Mucosa of rectum (tissue), 2 donors: Measurements from ENCODE around the gene MCTP1.

ENCODE experiments used
- H3K27ac ChIP-seq, 2 donors: one replicate each; pipeline ENCODE4 v1.7.0; 2013; ENCODE audit warnings: inconsistent platforms in 2 of 2, low read depth in 2 of 2, low read length in 2 of 2
- H3K27me3 ChIP-seq, 2 donors: one replicate each; pipeline ENCODE4 v1.7.0; 2013; ENCODE audit warnings: low read length in 2 of 2; ENCODE audit not compliant: control insufficient read depth in 2 of 2, insufficient read depth in 2 of 2
- H3K36me3 ChIP-seq, 2 donors: one replicate each; pipeline ENCODE4 v1.7.0; 2013; ENCODE audit warnings: low read length in 2 of 2; ENCODE audit not compliant: control insufficient read depth in 2 of 2, insufficient read depth in 2 of 2
- H3K4me1 ChIP-seq, 2 donors: one replicate each; pipeline ENCODE4 v1.7.0; 2013; ENCODE audit warnings: low read length in 2 of 2, mild to moderate bottlenecking in 1 of 2; ENCODE audit not compliant: control insufficient read depth in 2 of 2, insufficient read depth in 2 of 2
- H3K4me3 ChIP-seq, 2 donors: one replicate each; pipeline ENCODE4 v1.7.0; 2013; ENCODE audit warnings: low read length in 2 of 2
- H3K9ac ChIP-seq, 2 donors: one replicate each; pipeline ENCODE4 v1.7.0; 2013; ENCODE audit warnings: low read length in 2 of 2, low read depth in 1 of 2, mild to moderate bottlenecking in 1 of 2
- H3K9me3 ChIP-seq, 2 donors: one replicate each; pipeline ENCODE4 v1.7.0; 2013; ENCODE audit warnings: low read length in 2 of 2; ENCODE audit not compliant: control insufficient read depth in 2 of 2
- donor health status: healthy.
- donor health status: Normal muscosa, but diverticular disease.

Gene MCTP1

GRCh38 chr5:94793816-94794198 lies 491.1 kb downstream of the MCTP1 start:
- Histone ChIP-seq H3K9ac (no peak overlapping the region), H3K4me3 (no peak overlapping the region), H3K4me1 (peaks cover 0 to 3% of the 10 kb centered on the region in 2 donors), H3K27me3 (no peaks in the 10 kb centered on the region), H3K27ac (peak overlapping the region; percentile 53 to 58), H3K9me3 (no peaks in the 10 kb centered on the region), H3K36me3 (no peaks in the 10 kb centered on the region)

GRCh38 chr5:94793113-94793815 lies 491.6 kb downstream of the MCTP1 start:
- Histone ChIP-seq H3K36me3 (no peaks in the 10 kb centered on the region), H3K9ac (no peak overlapping the region), H3K27ac (peak overlapping the region; percentile 53 to 58), H3K4me3 (no peak overlapping the region), H3K4me1 (peaks cover 0 to 3% of the 10 kb centered on the region in 2 donors), H3K9me3 (no peaks in the 10 kb centered on the region), H3K27me3 (no peaks in the 10 kb centered on the region)

- Histone ChIP-seq H3K36me3 (no peaks in the 10 kb centered on the region), H3K4me3 (no peak overlapping the region), H3K27me3 (no peaks in the 10 kb centered on the region), H3K4me1 (peaks cover 0 to 3% of the 10 kb centered on the region in 2 donors), H3K9ac (no peak overlapping the region), H3K27ac (no peak overlapping the region), H3K9me3 (no peaks in the 10 kb centered on the region)
Observed at GRCh38 chr5:94791829-94792228, 493.1 kb downstream of the MCTP1 start.

GRCh38 chr5:94788527-94788926 lies 496.4 kb downstream of the MCTP1 start:
- no peak overlapping the region for H3K27ac ChIP-seq
- H3K9me3 ChIP-seq: no peaks in the 10 kb centered on the region
- no peaks in the 10 kb centered on the region for H3K4me1 ChIP-seq

GRCh38 chr5:94784536-94785505 lies 500.1 kb downstream of the MCTP1 start:
- no peaks in the 10 kb centered on the region for H3K9me3 ChIP-seq
- H3K4me3 ChIP-seq: no peak overlapping the region
- H3K36me3 ChIP-seq: no peaks in the 10 kb centered on the region
- H3K27ac ChIP-seq: no peak overlapping the region
- no peaks in the 10 kb centered on the region for H3K27me3 ChIP-seq
- H3K9ac ChIP-seq: no peak overlapping the region
- H3K4me1 ChIP-seq: no peaks in the 10 kb centered on the region

More at GRCh38 chr5:94788527-94788926, 496.4 kb downstream of the MCTP1 start:
- Histone ChIP-seq H3K4me3 (no peak overlapping the region), H3K9ac (no peak overlapping the region), H3K27me3 (no peaks in the 10 kb centered on the region), H3K36me3 (no peaks in the 10 kb centered on the region)

- Histone ChIP-seq H3K27me3 (no peaks in the 10 kb centered on the region), H3K36me3 (no peaks in the 10 kb centered on the region), H3K27ac (no peak overlapping the region), H3K9me3 (no peaks in the 10 kb centered on the region), H3K4me3 (no peak overlapping the region), H3K9ac (no peak overlapping the region), H3K4me1 (no peaks in the 10 kb centered on the region)
Observed at GRCh38 chr5:94782383-94782782, 502.5 kb downstream of the MCTP1 start.

GRCh38 chr5:94779684-94780083 lies 505.2 kb downstream of the MCTP1 start:
- H3K4me3 ChIP-seq: no peak overlapping the region
- no peaks in the 10 kb centered on the region for H3K36me3 ChIP-seq
- no peaks in the 10 kb centered on the region for H3K27me3 ChIP-seq
- no peak overlapping the region for H3K27ac ChIP-seq
- no peaks in the 10 kb centered on the region for H3K9me3 ChIP-seq
- no peak overlapping the region for H3K9ac ChIP-seq
- H3K4me1 ChIP-seq: no peaks in the 10 kb centered on the region

- no peak overlapping the region for H3K27ac ChIP-seq
- no peaks in the 10 kb centered on the region for H3K9me3 ChIP-seq
- H3K36me3 ChIP-seq: no peaks in the 10 kb centered on the region
- H3K4me3 ChIP-seq: no peak overlapping the region
- H3K27me3 ChIP-seq: no peaks in the 10 kb centered on the region
- no peaks in the 10 kb centered on the region for H3K4me1 ChIP-seq
- no peak overlapping the region for H3K9ac ChIP-seq
Observed at GRCh38 chr5:94778732-94779131, 506.2 kb downstream of the MCTP1 start.

GRCh38 chr5:94778299-94778698 lies 506.6 kb downstream of the MCTP1 start:
- Histone ChIP-seq H3K4me3 (no peak overlapping the region), H3K27me3 (no peaks in the 10 kb centered on the region), H3K9ac (no peak overlapping the region), H3K27ac (no peak overlapping the region), H3K36me3 (no peaks in the 10 kb centered on the region), H3K9me3 (no peaks in the 10 kb centered on the region), H3K4me1 (no peaks in the 10 kb centered on the region)
